ENCODE measurements around the gene G2E3. TPM values are rescaled to one million over a fixed set of nuclear protein-coding genes. Genes with fewer than 3 reads are reported as not detected.
"Not testable (repeated sequence)": the region's sequence is repeated elsewhere in the genome, so short reads cannot be mapped to it uniquely, and the experiment has no call there.

Gene G2E3
- total and polyA plus RNA-seq, 11 donors = 2.4 to 10.2 (median 6.8) TPM

DNA sequence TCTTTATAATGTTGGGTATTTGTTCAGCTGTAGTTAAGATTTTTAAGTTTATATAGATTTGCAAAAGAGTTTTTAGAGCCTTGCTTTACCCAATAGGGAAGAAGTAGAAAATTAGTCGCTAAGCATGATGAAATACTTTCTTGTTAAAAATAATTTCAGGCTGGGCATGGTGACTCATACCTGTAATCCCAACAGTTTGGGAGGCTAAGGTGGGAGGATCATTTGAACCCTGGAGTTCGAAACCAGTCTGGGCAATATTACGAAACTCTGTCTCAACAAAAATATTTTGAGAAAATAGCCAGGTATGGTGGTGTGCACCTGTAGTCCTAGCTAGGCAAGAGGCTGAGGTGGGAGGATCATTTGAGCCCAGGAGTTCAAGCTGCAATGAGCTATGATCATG is 44.4 kb downstream of the G2E3 start:
- TF ChIP-seq CTCF (IDR thresholded peaks at IDR 0.05) (no peak), POLR2A (IDR thresholded peaks at IDR 0.05) (no peak)
- intact Hi-C loops (cut with DNase I) = no loop called here
- WGBS, 4 donors = 95 to 99% (median 97%) methylated on average over 3 of the region's 3 CpGs

DNA sequence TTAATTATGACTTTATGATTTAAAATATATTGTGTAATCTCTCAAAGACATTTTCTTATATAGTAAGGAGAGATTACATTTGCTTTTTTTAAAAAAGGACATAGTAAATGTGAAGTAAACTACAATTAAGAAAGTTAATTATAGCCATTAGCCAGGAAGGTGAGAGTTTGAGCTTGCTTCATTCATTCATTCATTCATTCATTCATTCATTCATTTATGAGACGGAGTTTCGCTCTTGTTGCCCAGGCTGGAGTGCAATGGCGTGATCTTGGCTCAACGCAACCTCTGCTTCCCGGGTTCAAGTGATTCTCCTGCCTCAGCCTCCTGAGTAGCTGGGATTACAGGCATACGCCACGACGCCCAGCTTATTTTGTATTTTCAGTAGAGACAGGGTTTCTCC is 45.7 kb downstream of the G2E3 start:
- H3K27ac ChIP-seq; H3K4me3 ChIP-seq; H3K4me1 ChIP-seq; ATAC-seq; H3K9me3 ChIP-seq; intact Hi-C loops (cut with DNase I); DNase-seq; H3K27me3 ChIP-seq: not testable (repeated sequence)
- peaks cover 0 to 87% (median 51%) of the 10 kb centered on the region in 9 donors for H3K36me3 ChIP-seq
- WGBS, 4 donors = 97 to 99% (median 98%) methylated on average over 8 of the region's 8 CpGs

More for the DNA sequence above, 44.4 kb downstream of the G2E3 start:
- Histone ChIP-seq H3K36me3 (peaks cover 0 to 95% (median 62%) of the 10 kb centered on the region in 9 donors), H3K4me3 (no peak overlapping the region), H3K4me1 (no peaks in the 10 kb centered on the region), H3K27me3 (no peaks in the 10 kb centered on the region), H3K9me3 (no peaks in the 10 kb centered on the region), H3K27ac (no peak overlapping the region)
- DNase-seq (no peak), ATAC-seq (no peak)

GRCh38 chr14:30607156-30607780 is 48.3 kb downstream of the G2E3 start:
- no peak overlapping the region for H3K27ac ChIP-seq
- intact Hi-C loops (cut with DNase I) = no loop called here
- no peaks in the 10 kb centered on the region for H3K9me3 ChIP-seq
- TF ChIP-seq CTCF (IDR thresholded peaks at IDR 0.05) (no peak), POLR2A (IDR thresholded peaks at IDR 0.05) (no peak)
- H3K4me3 ChIP-seq = no peak overlapping the region
- WGBS, 4 donors = 86 to 100% (median 97%) methylated on average over 1 of the region's 1 CpG
- H3K27me3 ChIP-seq = no peaks in the 10 kb centered on the region
- H3K4me1 ChIP-seq = peaks cover 0 to 10% (median 0%) of the 10 kb centered on the region in 12 donors
- ATAC-seq (no peak), DNase-seq (no peak)
- H3K36me3 ChIP-seq = peaks cover 0 to 66% (median 38%) of the 10 kb centered on the region in 9 donors

DNA sequence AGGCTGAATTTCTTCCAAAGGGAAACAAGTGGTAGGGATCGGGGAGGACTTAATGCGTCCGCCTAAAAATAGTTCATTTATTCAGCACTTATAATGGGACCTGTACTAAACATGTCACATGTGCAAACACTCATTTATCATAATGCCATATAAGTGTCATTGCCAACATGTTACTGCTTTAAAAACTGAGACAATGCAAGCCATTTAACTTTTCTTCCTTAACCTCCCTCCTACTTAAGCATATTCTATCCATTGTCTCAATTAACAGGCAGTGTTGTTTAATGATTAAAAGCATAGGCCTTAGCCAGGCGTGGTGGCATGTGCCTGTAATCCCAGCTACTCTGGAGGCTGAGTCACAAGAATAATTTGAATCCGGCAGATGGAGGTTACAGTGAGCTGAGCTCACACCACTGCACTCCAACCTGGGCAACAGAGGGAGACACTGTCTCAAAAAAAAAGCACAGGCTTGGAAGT is 49.6 kb downstream of the G2E3 start:
- TF ChIP-seq POLR2A (IDR thresholded peaks at IDR 0.05) (no peak), CTCF (IDR thresholded peaks at IDR 0.05) (no peak)
- no peak for ATAC-seq
- no peaks in the 10 kb centered on the region for H3K27me3 ChIP-seq
- H3K4me1 ChIP-seq = peaks cover 0 to 10% (median 0%) of the 10 kb centered on the region in 12 donors
- DNase-seq = no peak
- peaks cover 0 to 62% (median 32%) of the 10 kb centered on the region in 9 donors for H3K36me3 ChIP-seq
- H3K27ac ChIP-seq = no peak overlapping the region
- intact Hi-C loops (cut with DNase I) = no loop called here
- H3K4me3 ChIP-seq = no peak overlapping the region
- WGBS, 4 donors = 77 to 87% (median 84%) methylated on average over 5 of the region's 5 CpGs
- no peaks in the 10 kb centered on the region for H3K9me3 ChIP-seq
